Neutrophil (primary cell): ENCODE measurements around the gene FAM227B.

ENCODE experiments used
- H3K27ac ChIP-seq: fragments of 200-600 bp; sonication (generic); 2 replicates; pipeline ENCODE4 v1.5.1; 2016; ENCODE audit warnings: mild to moderate bottlenecking, moderate library complexity
- H3K27me3 ChIP-seq: fragments of 200-600 bp; sonication (generic); 2 replicates; pipeline ENCODE4 v1.6.0; 2016; ENCODE audit warnings: mild to moderate bottlenecking
- H3K36me3 ChIP-seq: fragments of 200-600 bp; sonication (generic); 2 replicates; pipeline ENCODE4 v1.5.1; 2017
- H3K4me1 ChIP-seq, 2 experiments: fragments of 200-600 bp in 1 of 2; sonication (generic) in 1 of 2; 1 replicate in 1 of 2; 2 replicates in 1 of 2; pipeline versions ENCODE4 v1.5.1 to v1.6.1; 2013 to 2016; ENCODE audit warnings: low read depth in 1 of 2, low read length in 1 of 2, mild to moderate bottlenecking in 1 of 2, moderate library complexity in 1 of 2; ENCODE audit not compliant: control insufficient read depth in 1 of 2, insufficient read depth in 1 of 2
- H3K4me3 ChIP-seq, 2 experiments: fragments of 200-600 bp in 1 of 2; sonication (generic) in 1 of 2; 1 replicate in 1 of 2; 2 replicates in 1 of 2; pipeline ENCODE4 v1.5.1; 2013 to 2016; ENCODE audit warnings: low read depth in 1 of 2, low read length in 1 of 2, mild to moderate bottlenecking in 1 of 2, moderate library complexity in 1 of 2
- H3K9me3 ChIP-seq: fragments of 200-600 bp; sonication (generic); 2 replicates; pipeline ENCODE4 v1.5.1; 2016
- CTCF ChIP-seq: fragments of 200-600 bp; sonication (generic); IDR thresholded peaks from 2 replicates; pipeline ENCODE4 v1.5.1; 2016; ENCODE audit warnings: antibody characterized with exemption

Gene FAM227B

GRCh38 chr15:49462232-49462844, 158.3 kb downstream of the FAM227B start:
- H3K27me3 ChIP-seq, result no peaks in the 10 kb centered on the region
- no peaks in the 10 kb centered on the region for H3K4me1 ChIP-seq
- no peak for TF ChIP-seq CTCF
- no peaks in the 10 kb centered on the region for H3K36me3 ChIP-seq
- H3K9me3 ChIP-seq, result no peaks in the 10 kb centered on the region
- no peak overlapping the region for H3K27ac ChIP-seq
- H3K4me3 ChIP-seq, result no peak overlapping the region

GRCh38 chr15:49460411-49460941, 160.1 kb downstream of the FAM227B start:
- H3K4me3 ChIP-seq, result no peak overlapping the region
- no peak overlapping the region for H3K27ac ChIP-seq
- H3K27me3 ChIP-seq, result no peaks in the 10 kb centered on the region
- no peaks in the 10 kb centered on the region for H3K4me1 ChIP-seq
- no peaks in the 10 kb centered on the region for H3K36me3 ChIP-seq
- H3K9me3 ChIP-seq, result no peaks in the 10 kb centered on the region
- TF ChIP-seq CTCF, result no peak

GRCh38 chr15:49458145-49458544, 162.5 kb downstream of the FAM227B start:
- no peak overlapping the region for H3K27ac ChIP-seq

GRCh38 chr15:49456166-49456565, 164.5 kb downstream of the FAM227B start:
- Histone ChIP-seq H3K9me3 (no peaks in the 10 kb centered on the region), H3K36me3 (no peaks in the 10 kb centered on the region), H3K27me3 (no peaks in the 10 kb centered on the region), H3K4me3 (no peak overlapping the region), H3K27ac (no peak overlapping the region), H3K4me1 (no peaks in the 10 kb centered on the region)
- TF ChIP-seq CTCF, result no peak

More at GRCh38 chr15:49458145-49458544, 162.5 kb downstream of the FAM227B start:
- no peak for TF ChIP-seq CTCF
- H3K4me3 ChIP-seq, result no peak overlapping the region
- H3K27me3 ChIP-seq, result no peaks in the 10 kb centered on the region
- H3K36me3 ChIP-seq, result no peaks in the 10 kb centered on the region
- no peaks in the 10 kb centered on the region for H3K9me3 ChIP-seq
- no peaks in the 10 kb centered on the region for H3K4me1 ChIP-seq

- Histone ChIP-seq H3K27ac (no peak overlapping the region), H3K4me3 (no peak overlapping the region), H3K27me3 (no peaks in the 10 kb centered on the region), H3K4me1 (no peaks in the 10 kb centered on the region), H3K9me3 (no peaks in the 10 kb centered on the region), H3K36me3 (no peaks in the 10 kb centered on the region)
- no peak for TF ChIP-seq CTCF
Observed at GRCh38 chr15:49452595-49452994, 168.0 kb downstream of the FAM227B start.
